Measurements from ENCODE around the gene CYP4A22. TPM values are rescaled to one million over a fixed set of nuclear protein-coding genes. Genes with fewer than 3 reads are reported as not detected.
"Not testable (repeated sequence)": the region's sequence is repeated elsewhere in the genome, so short reads cannot be mapped to it uniquely, and the experiment has no call there.

Gene CYP4A22
- total RNA-seq (not detected), polyA plus RNA-seq (not detected)

- no peaks in the 10 kb centered on the region for H3K4me1 ChIP-seq (ENCODE audit: control insufficient read depth, insufficient read depth, low read length, poor library complexity, severe bottlenecking)
- no peaks in the 10 kb centered on the region for H3K9me3 ChIP-seq (ENCODE audit: control insufficient read depth in 2 of 2, low read length in 2 of 2)
- no peak within 1 kb of the TSS for H3K27ac ChIP-seq (ENCODE audit: insufficient read depth, low read length, poor library complexity, severe bottlenecking)
- Mint-ChIP-seq H3K4me1 (no peaks in the 10 kb centered on the region), H3K27me3 (no peaks in the 10 kb centered on the region), H3K36me3 (no peaks in the 10 kb centered on the region), H3K4me3 (no peak within 1 kb of the TSS), H3K27ac (no peak within 1 kb of the TSS), H3K9me3 (peaks cover 0 to 2% (median 0%) of the 10 kb centered on the region in 7 donors)
- no peak for ATAC-seq (ENCODE audit: low read depth in 2 of 2)
- no peak for DNase-seq
- H3K36me3 ChIP-seq (ENCODE audit: control insufficient read depth, insufficient read depth, low read length) = no peaks in the 10 kb centered on the region
- no peaks in the 10 kb centered on the region for H3K27me3 ChIP-seq (ENCODE audit: control insufficient read depth, insufficient read depth, low read length)
- H3K4me3 ChIP-seq (ENCODE audit: low read depth, low read length) = no peak within 1 kb of the TSS
These were observed at the start of gene CYP4A22 for GRCh38 chr1:47137198-47137597. CYP4A22 (plus strand) TSS chr1:47137441; CDS start chr1:47137486, 45 bp downstream.

- not testable (repeated sequence) for H3K4me1 Mint-ChIP-seq; H3K36me3 ChIP-seq (ENCODE audit: control insufficient read depth, insufficient read depth, low read length); H3K4me1 ChIP-seq (ENCODE audit: control insufficient read depth, insufficient read depth, low read length, poor library complexity, severe bottlenecking); H3K9me3 Mint-ChIP-seq; H3K9me3 ChIP-seq (ENCODE audit: control insufficient read depth in 2 of 2, low read length in 2 of 2); H3K4me3 ChIP-seq (ENCODE audit: low read depth, low read length); H3K27me3 ChIP-seq (ENCODE audit: control insufficient read depth, insufficient read depth, low read length); H3K27ac Mint-ChIP-seq; H3K27ac ChIP-seq (ENCODE audit: insufficient read depth, low read length, poor library complexity, severe bottlenecking); ATAC-seq (ENCODE audit: low read depth in 2 of 2); H3K4me3 Mint-ChIP-seq; H3K27me3 Mint-ChIP-seq; H3K36me3 Mint-ChIP-seq
- DNase-seq = peak; percentile 2 to 28 (median 12)
These were observed 47.9 kb upstream of the CYP4A22 start for GRCh38 chr1:47089356-47089755.

GRCh38 chr1:47091476-47091875, 45.8 kb upstream of the CYP4A22 start:
- H3K27me3 Mint-ChIP-seq; H3K4me1 ChIP-seq (ENCODE audit: control insufficient read depth, insufficient read depth, low read length, poor library complexity, severe bottlenecking); H3K4me3 Mint-ChIP-seq; H3K27ac Mint-ChIP-seq; DNase-seq; H3K36me3 Mint-ChIP-seq; H3K36me3 ChIP-seq (ENCODE audit: control insufficient read depth, insufficient read depth, low read length); H3K9me3 ChIP-seq (ENCODE audit: control insufficient read depth in 2 of 2, low read length in 2 of 2); ATAC-seq (ENCODE audit: low read depth in 2 of 2); H3K9me3 Mint-ChIP-seq; H3K27me3 ChIP-seq (ENCODE audit: control insufficient read depth, insufficient read depth, low read length); H3K4me3 ChIP-seq (ENCODE audit: low read depth, low read length); H3K27ac ChIP-seq (ENCODE audit: insufficient read depth, low read length, poor library complexity, severe bottlenecking); H3K4me1 Mint-ChIP-seq: not testable (repeated sequence)

- ATAC-seq (ENCODE audit: low read depth in 2 of 2) = no peak
- H3K4me1 ChIP-seq (ENCODE audit: control insufficient read depth, insufficient read depth, low read length, poor library complexity, severe bottlenecking) = no peaks in the 10 kb centered on the region
- H3K27ac Mint-ChIP-seq = no peak overlapping the region
- H3K36me3 ChIP-seq (ENCODE audit: control insufficient read depth, insufficient read depth, low read length) = no peaks in the 10 kb centered on the region
- H3K4me1 Mint-ChIP-seq = no peaks in the 10 kb centered on the region
- H3K27me3 Mint-ChIP-seq = peaks cover 21% of the 10 kb centered on the region
- no peaks in the 10 kb centered on the region for H3K36me3 Mint-ChIP-seq
- no peak overlapping the region for H3K4me3 ChIP-seq (ENCODE audit: low read depth, low read length)
- H3K4me3 Mint-ChIP-seq = no peak overlapping the region
- H3K27me3 ChIP-seq (ENCODE audit: control insufficient read depth, insufficient read depth, low read length) = peaks cover 4% of the 10 kb centered on the region
- no peak overlapping the region for H3K27ac ChIP-seq (ENCODE audit: insufficient read depth, low read length, poor library complexity, severe bottlenecking)
- peaks cover 3 to 12% (median 9%) of the 10 kb centered on the region in 7 donors for H3K9me3 Mint-ChIP-seq
- H3K9me3 ChIP-seq (ENCODE audit: control insufficient read depth in 2 of 2, low read length in 2 of 2) = peaks cover 0 to 7% of the 10 kb centered on the region in 2 experiments
- no peak for DNase-seq
These were observed 32.4 kb upstream of the CYP4A22 start for GRCh38 chr1:47104816-47105215.

- Histone ChIP-seq H3K27me3 (ENCODE audit: control insufficient read depth, insufficient read depth, low read length) (peaks cover 4% of the 10 kb centered on the region), H3K4me3 (ENCODE audit: low read depth, low read length) (no peak overlapping the region), H3K9me3 (ENCODE audit: control insufficient read depth in 2 of 2, low read length in 2 of 2) (peaks cover 0 to 7% of the 10 kb centered on the region in 2 experiments), H3K4me1 (ENCODE audit: control insufficient read depth, insufficient read depth, low read length, poor library complexity, severe bottlenecking) (no peaks in the 10 kb centered on the region), H3K27ac (ENCODE audit: insufficient read depth, low read length, poor library complexity, severe bottlenecking) (no peak overlapping the region), H3K36me3 (ENCODE audit: control insufficient read depth, insufficient read depth, low read length) (no peaks in the 10 kb centered on the region)
- H3K27ac Mint-ChIP-seq = no peak overlapping the region
- DNase-seq (no peak), ATAC-seq (ENCODE audit: low read depth in 2 of 2) (no peak)
- H3K9me3 Mint-ChIP-seq = peaks cover 3 to 11% (median 8%) of the 10 kb centered on the region in 7 donors
- no peaks in the 10 kb centered on the region for H3K36me3 Mint-ChIP-seq
- no peak overlapping the region for H3K4me3 Mint-ChIP-seq
- H3K4me1 Mint-ChIP-seq = no peaks in the 10 kb centered on the region
- peaks cover 22% of the 10 kb centered on the region for H3K27me3 Mint-ChIP-seq
These were observed 30.4 kb upstream of the CYP4A22 start for GRCh38 chr1:47106792-47107191.

GRCh38 chr1:47107851-47108574, 29.2 kb upstream of the CYP4A22 start:
- not testable (repeated sequence) for H3K27ac ChIP-seq (ENCODE audit: insufficient read depth, low read length, poor library complexity, severe bottlenecking); H3K27me3 ChIP-seq (ENCODE audit: control insufficient read depth, insufficient read depth, low read length); H3K4me1 Mint-ChIP-seq; H3K4me3 ChIP-seq (ENCODE audit: low read depth, low read length); H3K27ac Mint-ChIP-seq; H3K36me3 ChIP-seq (ENCODE audit: control insufficient read depth, insufficient read depth, low read length); H3K4me1 ChIP-seq (ENCODE audit: control insufficient read depth, insufficient read depth, low read length, poor library complexity, severe bottlenecking); H3K9me3 ChIP-seq (ENCODE audit: control insufficient read depth in 2 of 2, low read length in 2 of 2); H3K9me3 Mint-ChIP-seq; H3K36me3 Mint-ChIP-seq; H3K4me3 Mint-ChIP-seq
- DNase-seq (peak in 1 of 3 donors; percentile 15), ATAC-seq (ENCODE audit: low read depth in 2 of 2) (peak in 1 of 2 donors; percentile 28)
- peaks cover 19% of the 10 kb centered on the region for H3K27me3 Mint-ChIP-seq

GRCh38 chr1:47109482-47109881, 27.8 kb upstream of the CYP4A22 start:
- H3K4me1 Mint-ChIP-seq; H3K9me3 Mint-ChIP-seq; H3K4me3 ChIP-seq (ENCODE audit: low read depth, low read length); H3K36me3 ChIP-seq (ENCODE audit: control insufficient read depth, insufficient read depth, low read length); H3K27me3 ChIP-seq (ENCODE audit: control insufficient read depth, insufficient read depth, low read length); H3K27ac Mint-ChIP-seq; H3K4me3 Mint-ChIP-seq; DNase-seq; ATAC-seq (ENCODE audit: low read depth in 2 of 2); H3K9me3 ChIP-seq (ENCODE audit: control insufficient read depth in 2 of 2, low read length in 2 of 2); H3K27ac ChIP-seq (ENCODE audit: insufficient read depth, low read length, poor library complexity, severe bottlenecking); H3K36me3 Mint-ChIP-seq; H3K4me1 ChIP-seq (ENCODE audit: control insufficient read depth, insufficient read depth, low read length, poor library complexity, severe bottlenecking): not testable (repeated sequence)
- peaks cover 17% of the 10 kb centered on the region for H3K27me3 Mint-ChIP-seq

GRCh38 chr1:47113178-47113577, 24.1 kb upstream of the CYP4A22 start:
- Histone ChIP-seq H3K4me3 (ENCODE audit: low read depth, low read length) (no peak overlapping the region), H3K36me3 (ENCODE audit: control insufficient read depth, insufficient read depth, low read length) (no peaks in the 10 kb centered on the region), H3K27me3 (ENCODE audit: control insufficient read depth, insufficient read depth, low read length) (peaks cover 5% of the 10 kb centered on the region), H3K27ac (ENCODE audit: insufficient read depth, low read length, poor library complexity, severe bottlenecking) (no peak overlapping the region), H3K9me3 (ENCODE audit: control insufficient read depth in 2 of 2, low read length in 2 of 2) (peaks cover 0 to 1% of the 10 kb centered on the region in 2 experiments), H3K4me1 (ENCODE audit: control insufficient read depth, insufficient read depth, low read length, poor library complexity, severe bottlenecking) (no peaks in the 10 kb centered on the region)
- Mint-ChIP-seq H3K9me3 (peaks cover 2 to 7% (median 3%) of the 10 kb centered on the region in 7 donors), H3K27ac (no peak overlapping the region), H3K4me3 (no peak overlapping the region), H3K36me3 (no peaks in the 10 kb centered on the region), H3K4me1 (no peaks in the 10 kb centered on the region), H3K27me3 (peaks cover 12% of the 10 kb centered on the region)
- ATAC-seq (ENCODE audit: low read depth in 2 of 2) (no peak), DNase-seq (no peak)
